ENCODE results near the gene EHMT1. TPM values are rescaled to one million over a fixed set of nuclear protein-coding genes. Genes with fewer than 3 reads are reported as not detected.
"Not testable (repeated sequence)": the region's sequence is repeated elsewhere in the genome, so short reads cannot be mapped to it uniquely, and the experiment has no call there.

The EHMT1 gene
- total and polyA plus RNA-seq, 10 of the 15 experiments (the other 5 are each of a cell fraction or from before 2014, with no cell fraction given): 2.9 to 100 (median 48.1) TPM

DNA sequence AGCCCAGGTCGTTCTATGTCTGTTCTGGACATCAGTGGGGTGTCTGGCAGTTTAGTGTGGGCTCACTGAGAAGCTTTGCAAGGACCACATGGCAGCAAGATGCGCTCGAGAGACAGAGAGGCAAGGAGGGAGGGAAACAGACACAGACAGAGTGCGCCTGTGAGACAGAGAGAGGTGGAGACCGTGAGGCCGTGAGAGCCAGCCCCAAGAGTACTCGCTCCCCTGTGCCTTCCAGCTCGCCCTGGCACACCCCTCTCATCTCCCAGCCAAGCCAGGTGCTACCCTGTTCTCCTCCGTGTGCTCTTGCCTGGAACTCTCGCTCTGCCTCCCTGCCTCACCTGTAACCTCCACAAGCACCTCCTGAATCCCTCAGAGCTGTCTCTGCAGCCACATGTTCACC, 106.8 kb downstream of the EHMT1 start:
- no peaks in the 10 kb centered on the region for H3K27me3 ChIP-seq (replicated peaks in 1 of 2; ENCODE audit: control insufficient read depth in 2 of 2, insufficient read depth in 2 of 2, low read length in 1 of 2)
- DNase-seq (ENCODE audit: low read depth, low spot score) (no peak), FAIRE-seq (no peak), ATAC-seq (no peak)
- ChIA-PET POLR2A (no interaction called here), CTCF (no interaction called here), RAD21 (ENCODE audit: unreplicated experiment) (no interaction called here), SMC1A (ENCODE audit: uncharacterized antibody, unreplicated experiment) (interaction anchor here (1.5 kb wide), 1 partner anchor 53 kb away, joined by 6 read pairs; no protein-coding TSS in a partner anchor)
- BruUV-seq (replicated peaks): no TSS peak
- intact Hi-C loops (cut with micrococcal nuclease; ENCODE audit: unreplicated experiment) (no loop called here), in situ Hi-C loops (cut with MboI) (no loop called here)
- H3K4me3 ChIP-seq: no peak overlapping the region
- H4K20me1 ChIP-seq (ENCODE audit: control insufficient read depth, insufficient read depth): no peaks in the 10 kb centered on the region
- H3K4me2 ChIP-seq (ENCODE audit: control insufficient read depth, insufficient read depth): no peak overlapping the region
- no peaks in the 10 kb centered on the region for H3K4me1 ChIP-seq (ENCODE audit: control insufficient read depth, insufficient read depth, low read length)
- peaks cover 17% of the 10 kb centered on the region for H3K79me2 ChIP-seq (ENCODE audit: control insufficient read depth, insufficient read depth, low read length)
- H3K27ac ChIP-seq (ENCODE audit: control insufficient read depth, insufficient read depth): no peak overlapping the region
- H3K9ac ChIP-seq (ENCODE audit: control insufficient read depth, insufficient read depth, low read length): no peak overlapping the region
- WGBS (ENCODE audit: insufficient coverage, insufficient replicate concordance, low lambda C conversion rate, missing lambda C conversion rate): 94% methylated on average over 10 of the region's 10 CpGs
- no peak overlapping the region for H2AFZ ChIP-seq (ENCODE audit: control insufficient read depth, low read depth, low read length)
- peaks cover 5% of the 10 kb centered on the region; the same call in 1 of the 3 replicates for H3K9me3 ChIP-seq (replicated peaks; ENCODE audit: control insufficient read depth, insufficient read depth, low read length)
- H3K36me3 ChIP-seq (ENCODE audit: control insufficient read depth in 2 of 2, insufficient read depth in 2 of 2, low read length in 1 of 2): peaks cover 15 to 22% of the 10 kb centered on the region in 2 experiments; a peak in 3 of 4 replicates
- TF ChIP-seq ZNF207 (IDR thresholded peaks at IDR 0.05; ENCODE audit: borderline replicate concordance): no peak
- no peak for TF ChIP-seq HDAC6 (IDR thresholded peaks at IDR 0.05; ENCODE audit: unreplicated experiment)
- TF ChIP-seq GATAD2B (conservative IDR thresholded peaks at IDR 0.05; ENCODE audit: low read depth): no peak
- TF ChIP-seq CUX1 (IDR thresholded peaks at IDR 0.05; ENCODE audit: insufficient replicate concordance, low read depth, low read length): no peak
- no peak for TF ChIP-seq ZBED1 (IDR thresholded peaks at IDR 0.05; ENCODE audit: borderline replicate concordance)
- TF ChIP-seq, protein P1, sequence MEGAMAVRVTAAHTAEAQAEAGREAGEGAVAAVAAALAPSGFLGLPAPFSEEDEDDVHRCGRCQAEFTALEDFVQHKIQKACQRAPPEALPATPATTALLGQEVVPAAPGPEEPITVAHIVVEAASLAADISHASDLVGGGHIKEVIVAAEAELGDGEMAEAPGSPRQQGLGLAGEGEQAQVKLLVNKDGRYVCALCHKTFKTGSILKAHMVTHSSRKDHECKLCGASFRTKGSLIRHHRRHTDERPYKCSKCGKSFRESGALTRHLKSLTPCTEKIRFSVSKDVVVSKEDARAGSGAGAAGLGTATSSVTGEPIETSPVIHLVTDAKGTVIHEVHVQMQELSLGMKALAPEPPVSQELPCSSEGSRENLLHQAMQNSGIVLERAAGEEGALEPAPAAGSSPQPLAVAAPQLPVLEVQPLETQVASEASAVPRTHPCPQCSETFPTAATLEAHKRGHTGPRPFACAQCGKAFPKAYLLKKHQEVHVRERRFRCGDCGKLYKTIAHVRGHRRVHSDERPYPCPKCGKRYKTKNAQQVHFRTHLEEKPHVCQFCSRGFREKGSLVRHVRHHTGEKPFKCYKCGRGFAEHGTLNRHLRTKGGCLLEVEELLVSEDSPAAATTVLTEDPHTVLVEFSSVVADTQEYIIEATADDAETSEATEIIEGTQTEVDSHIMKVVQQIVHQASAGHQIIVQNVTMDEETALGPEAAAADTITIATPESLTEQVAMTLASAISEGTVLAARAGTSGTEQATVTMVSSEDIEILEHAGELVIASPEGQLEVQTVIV (IDR thresholded peaks at IDR 0.05; ENCODE audit: borderline replicate concordance, partially characterized antibody): no peak
- no peak for TF ChIP-seq MYB (IDR thresholded peaks at IDR 0.05; ENCODE audit: borderline replicate concordance, low read depth, low read length)
- no peak for TF ChIP-seq SMC3 (IDR thresholded peaks at IDR 0.05; ENCODE audit: borderline replicate concordance, low read length)
- no peak for TF ChIP-seq ZZZ3 (IDR thresholded peaks at IDR 0.05; ENCODE audit: control insufficient read depth, insufficient read length, low read depth)
- TF ChIP-seq RFX5 (IDR thresholded peaks at IDR 0.05; ENCODE audit: low read depth, low read length): no peak

GRCh38 chr9:137726336-137726735, 107.5 kb downstream of the EHMT1 start:
- H2AFZ ChIP-seq (ENCODE audit: control insufficient read depth, low read depth, low read length); H3K9ac ChIP-seq (ENCODE audit: control insufficient read depth, insufficient read depth, low read length); H4K20me1 ChIP-seq (ENCODE audit: control insufficient read depth, insufficient read depth); H3K4me2 ChIP-seq (ENCODE audit: control insufficient read depth, insufficient read depth); H3K27me3 ChIP-seq (replicated peaks in 1 of 2; ENCODE audit: control insufficient read depth in 2 of 2, insufficient read depth in 2 of 2, low read length in 1 of 2); H3K4me3 ChIP-seq; H3K4me1 ChIP-seq (ENCODE audit: control insufficient read depth, insufficient read depth, low read length); H3K27ac ChIP-seq (ENCODE audit: control insufficient read depth, insufficient read depth); CTCF ChIA-PET; RAD21 ChIA-PET (ENCODE audit: unreplicated experiment); DNase-seq (ENCODE audit: low read depth, low spot score); in situ Hi-C loops (cut with MboI); POLR2A ChIA-PET; H3K9me3 ChIP-seq (replicated peaks; ENCODE audit: control insufficient read depth, insufficient read depth, low read length); intact Hi-C loops (cut with micrococcal nuclease; ENCODE audit: unreplicated experiment); BruUV-seq (replicated peaks): not testable (repeated sequence)
- 89% methylated on average over 7 of the region's 19 CpGs for WGBS (ENCODE audit: insufficient coverage, insufficient replicate concordance, low lambda C conversion rate, missing lambda C conversion rate)
- Histone ChIP-seq H3K36me3 (ENCODE audit: control insufficient read depth in 2 of 2, insufficient read depth in 2 of 2, low read length in 1 of 2) (peaks cover 19 to 26% of the 10 kb centered on the region in 2 experiments; a peak in 3 of 4 replicates), H3K79me2 (ENCODE audit: control insufficient read depth, insufficient read depth, low read length) (peaks cover 17% of the 10 kb centered on the region)
- ATAC-seq (peak; percentile 97), FAIRE-seq (peak; percentile 100)
- SMC1A ChIA-PET (ENCODE audit: uncharacterized antibody, unreplicated experiment): interaction anchor here (1.5 kb wide), 1 partner anchor 53 kb away, joined by 6 read pairs; no protein-coding TSS in a partner anchor

All from GM12878 (cell line).